HG03571 (cell line): ENCODE results near the gene PAGE1.
A peak's percentile ranks its signal among the peaks of the same experiment; 100 is the strongest.
"Not testable (repeated sequence)": the region's sequence is repeated elsewhere in the genome, so short reads cannot be mapped to it uniquely, and the experiment has no call there.

Experiments
- ATAC-seq: cut with Tn5 transposase; IDR thresholded peaks from one replicate; pipeline ENCODE4 v1.9.1; 2021; ENCODE audit not compliant: unreplicated experiment

PAGE1 gene, protein sequence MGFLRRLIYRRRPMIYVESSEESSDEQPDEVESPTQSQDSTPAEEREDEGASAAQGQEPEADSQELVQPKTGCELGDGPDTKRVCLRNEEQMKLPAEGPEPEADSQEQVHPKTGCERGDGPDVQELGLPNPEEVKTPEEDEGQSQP

DNA sequence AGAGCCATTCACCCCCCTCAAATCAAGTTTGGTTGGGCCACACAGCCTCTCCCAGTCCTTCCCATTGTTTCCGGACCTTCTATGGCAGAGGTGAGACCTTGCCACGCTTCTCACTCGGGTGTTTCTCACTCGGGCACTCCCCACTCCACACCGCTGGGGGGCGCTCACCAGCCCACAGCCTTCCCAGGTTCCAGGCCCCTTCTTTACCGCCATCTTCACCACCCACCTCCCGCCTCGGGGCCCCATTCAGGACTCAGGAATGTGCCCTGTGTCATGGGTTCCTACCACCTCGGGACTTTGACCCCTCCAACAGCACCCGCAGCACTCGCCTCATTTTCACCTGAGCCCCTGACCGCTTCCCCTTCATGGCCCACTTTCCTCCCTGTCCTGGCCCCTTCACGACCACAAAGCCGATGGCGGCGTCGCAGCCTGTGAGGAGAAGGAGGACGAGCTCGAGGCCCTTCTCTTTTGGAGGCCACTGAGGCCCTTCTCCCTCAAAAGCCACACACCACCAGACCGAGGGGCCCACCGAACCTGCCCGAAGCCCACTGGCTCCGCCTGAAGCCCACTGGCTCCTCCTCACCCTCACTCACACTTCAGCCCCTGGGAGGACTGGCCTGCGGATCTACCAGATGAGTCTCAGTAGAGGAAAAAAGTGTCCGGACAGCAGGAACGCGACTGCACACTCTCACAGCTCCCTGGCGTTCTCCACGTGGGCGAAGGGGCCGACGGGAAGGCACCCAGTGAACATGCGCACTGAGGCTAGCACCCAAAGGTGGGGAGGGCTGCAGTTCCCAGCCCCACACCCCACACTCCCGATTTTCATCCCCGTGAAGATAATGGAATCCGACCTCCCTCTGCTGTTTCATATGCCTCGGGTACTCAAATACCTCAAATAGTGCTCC is at the start of gene PAGE1:
PAGE1 (minus strand) TSS at position 709 of the 905 bp plus-strand sequence. CDS start 1,214 bp downstream, outside the sequence.
- no peak for ATAC-seq

DNA sequence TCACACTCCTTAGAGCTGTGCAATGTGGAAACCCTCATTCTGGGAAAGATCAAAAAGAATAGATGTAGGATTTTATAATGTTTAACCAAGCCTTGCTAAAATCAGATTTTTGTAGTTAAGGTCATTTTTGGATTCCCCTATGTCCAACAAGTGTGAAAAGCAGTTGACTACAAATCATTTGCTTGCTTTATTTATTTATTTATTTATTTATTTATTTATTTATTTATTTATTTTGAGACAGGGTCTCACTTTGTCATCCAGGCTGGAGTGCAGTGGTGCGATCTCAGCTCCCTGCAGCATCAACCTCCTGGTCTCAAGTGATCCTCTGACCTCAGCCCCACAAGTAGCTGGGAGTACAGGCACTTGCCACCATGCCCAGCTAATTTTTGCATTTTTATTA is 45.7 kb upstream of the PAGE1 start:
- not testable (repeated sequence) for ATAC-seq

GRCh38 chrX:49727847-49728246 is 32.1 kb upstream of the PAGE1 start:
- no peak for ATAC-seq

DNA sequence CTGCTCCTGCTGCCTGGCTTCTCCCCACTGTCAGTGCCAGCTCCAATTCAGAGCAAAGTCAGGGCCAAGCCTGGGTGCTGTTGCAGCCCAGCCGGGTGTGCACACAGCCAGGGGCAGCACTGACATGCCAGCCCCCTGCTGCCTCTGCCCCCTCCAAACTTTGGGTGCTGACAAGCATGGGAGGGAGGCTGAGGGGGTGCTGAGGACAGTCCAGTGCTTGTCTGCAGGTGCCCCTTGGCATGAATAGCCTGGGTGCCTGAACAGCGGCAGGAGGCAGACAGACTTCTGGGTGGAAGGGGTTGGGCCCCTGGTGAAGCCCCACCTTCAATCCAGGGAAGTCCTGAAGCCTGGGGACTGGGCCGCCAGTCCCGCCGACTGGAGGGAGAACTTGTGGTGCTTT is 31.2 kb upstream of the PAGE1 start:
- ATAC-seq = no peak

GRCh38 chrX:49725923-49726904 is 30.4 kb upstream of the PAGE1 start:
- ATAC-seq = no peak

GRCh38 chrX:49725401-49725800 is 29.6 kb upstream of the PAGE1 start:
- no peak for ATAC-seq

- ATAC-seq = not testable (repeated sequence)
Measured at GRCh38 chrX:49720106-49720505, 24.3 kb upstream of the PAGE1 start.

GRCh38 chrX:49712577-49712976 is 16.8 kb upstream of the PAGE1 start:
- ATAC-seq = no peak

DNA sequence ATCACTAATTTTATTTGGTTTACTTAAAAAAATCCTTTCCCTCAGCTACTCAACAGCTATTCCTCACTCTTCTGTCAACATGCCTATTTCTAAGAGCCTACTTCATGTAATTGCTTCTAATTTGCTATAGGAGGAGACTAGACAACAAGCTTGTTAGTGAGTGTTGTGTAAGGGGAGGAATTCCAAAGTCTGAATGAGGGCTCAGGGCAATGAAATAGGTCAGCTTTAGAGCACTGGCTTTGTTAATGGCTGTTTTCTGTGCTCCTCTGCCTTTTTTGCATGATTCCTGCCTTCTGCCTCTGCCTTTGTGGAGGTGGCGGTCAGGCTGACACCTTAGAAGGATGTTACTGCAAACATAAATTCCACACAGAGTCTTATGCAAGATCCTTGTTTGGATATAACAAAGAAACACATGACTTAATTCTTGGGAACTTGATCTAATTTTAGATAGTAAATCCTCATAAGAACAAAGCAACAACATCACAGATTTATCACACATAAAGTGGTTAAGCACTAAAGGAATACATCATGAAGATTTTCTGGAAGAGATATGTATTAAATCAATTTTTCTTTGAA is 15.0 kb upstream of the PAGE1 start:
- ATAC-seq = no peak

DNA sequence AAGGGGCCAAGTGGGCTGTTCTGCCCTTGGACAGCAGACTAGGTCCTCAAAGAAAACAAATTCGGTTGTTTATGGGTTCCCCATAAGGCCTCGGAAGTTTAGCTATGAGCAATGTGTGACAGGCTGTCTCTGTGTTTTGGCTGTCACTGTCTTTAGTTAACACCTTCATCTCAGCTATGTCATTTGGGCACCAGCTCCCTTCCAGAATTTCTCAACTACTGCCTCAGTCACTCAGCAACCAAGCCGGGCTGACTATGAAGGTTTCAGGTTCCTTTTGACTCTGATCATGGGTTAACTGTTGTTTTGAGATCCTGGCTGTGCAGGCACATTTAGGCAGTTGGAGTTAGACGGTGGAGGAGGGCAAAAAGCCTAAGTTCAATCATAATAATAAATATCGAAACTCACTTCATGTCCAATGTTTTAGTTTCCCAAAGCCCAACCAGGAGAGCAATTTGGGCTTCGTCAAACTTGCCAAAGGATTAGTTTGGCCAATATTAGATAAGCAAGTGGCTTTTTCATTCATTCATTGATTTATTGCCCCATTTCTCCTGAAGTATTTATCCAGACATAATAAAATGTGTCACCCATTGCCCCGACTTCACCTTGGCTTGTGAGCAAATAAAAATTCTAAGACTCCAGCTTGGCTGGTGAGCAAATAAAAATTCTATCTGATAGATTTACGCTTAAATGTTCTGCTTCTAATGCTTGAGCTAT is 9.1 kb upstream of the PAGE1 start:
- ATAC-seq = no peak

GRCh38 chrX:49701933-49702332 is 6.1 kb upstream of the PAGE1 start:
- no peak for ATAC-seq

DNA sequence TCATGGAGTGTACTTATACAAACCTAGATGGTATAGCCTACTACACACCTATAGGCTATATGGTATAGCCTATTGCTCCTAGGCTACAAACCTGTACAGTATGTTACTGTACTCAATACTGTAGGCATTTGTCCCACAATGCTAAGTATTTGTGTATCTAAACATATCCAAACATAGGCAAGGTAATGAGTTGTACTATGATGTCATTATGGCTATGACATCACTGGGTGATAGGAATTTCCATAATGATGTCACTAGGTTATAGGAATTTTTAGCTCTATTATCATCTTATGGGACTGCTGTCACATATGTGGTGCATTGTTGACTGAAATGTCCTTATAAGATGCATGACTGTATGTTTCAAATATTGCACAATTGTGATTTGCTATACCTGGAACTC is 5.5 kb upstream of the PAGE1 start:
- ATAC-seq = no peak

DNA sequence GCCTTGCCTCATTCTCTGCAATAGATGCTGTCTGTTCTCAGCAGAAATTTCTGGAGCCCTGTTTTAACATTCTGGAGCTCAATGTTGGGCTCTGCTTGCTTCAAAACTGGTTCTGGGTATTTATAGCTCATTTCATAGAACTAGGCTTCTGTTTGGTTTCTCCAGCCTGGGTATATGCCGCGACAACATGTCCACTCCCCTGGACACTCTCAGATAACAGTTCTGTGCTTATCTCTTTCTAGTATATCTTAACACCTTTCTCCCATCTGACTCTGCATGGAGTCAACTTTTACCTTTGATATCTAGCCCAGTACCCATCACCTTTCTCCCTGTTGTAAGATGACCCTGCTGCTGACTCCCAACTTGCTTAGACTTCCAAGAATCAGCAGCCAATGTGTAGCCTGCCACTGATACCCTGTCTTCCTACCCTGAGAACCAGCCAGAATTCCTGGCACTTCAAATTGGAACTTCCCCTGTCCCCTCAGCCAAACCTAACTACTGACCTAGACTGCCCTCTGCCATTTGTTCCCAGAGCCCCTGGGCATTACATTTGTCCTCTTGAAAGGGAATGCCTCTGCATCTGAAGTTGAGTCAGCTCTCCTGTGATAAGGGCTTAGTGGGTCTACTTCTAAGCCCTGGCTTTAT is 20.6 kb downstream of the PAGE1 start:
- no peak for ATAC-seq

DNA sequence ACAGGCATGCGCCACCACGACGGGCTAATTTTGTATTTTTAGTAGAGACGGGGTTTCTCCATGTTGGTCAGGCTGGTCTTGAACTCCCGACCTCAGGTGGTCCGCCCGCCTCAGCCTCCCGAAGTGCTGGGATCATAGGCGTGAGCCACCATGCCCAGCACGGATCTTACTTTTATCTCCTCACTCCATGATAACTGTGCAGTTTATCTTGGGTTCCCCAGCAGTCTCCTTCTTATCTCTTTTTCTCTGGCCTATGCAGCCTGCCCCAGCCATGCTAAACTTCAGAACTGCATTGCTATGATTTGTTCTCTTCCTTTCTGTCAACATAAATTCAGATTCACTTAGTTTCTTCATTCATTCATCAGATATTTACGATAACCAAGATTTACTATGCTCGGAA is 22.4 kb downstream of the PAGE1 start:
- no peak for ATAC-seq

DNA sequence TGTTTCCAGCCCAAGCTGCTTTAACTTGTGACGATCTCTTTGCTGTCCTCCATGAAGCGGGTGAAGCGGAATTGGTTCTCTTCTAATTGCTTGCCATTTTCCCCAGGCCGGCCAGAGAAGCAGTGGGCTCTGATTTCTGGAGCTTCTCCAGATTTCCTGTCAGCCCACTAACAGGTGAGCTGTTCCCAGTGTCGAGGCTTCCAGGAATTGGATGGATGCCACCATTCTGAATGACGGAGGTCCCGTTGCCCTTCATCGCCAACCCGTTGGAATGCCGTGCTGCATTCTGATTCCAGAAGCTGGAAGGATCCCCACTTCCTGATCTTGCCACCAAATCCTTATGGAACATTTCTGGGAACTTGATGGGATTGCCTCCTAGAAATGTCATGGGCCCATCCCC is 31.0 kb downstream of the PAGE1 start:
- ATAC-seq = no peak

GRCh38 chrX:49661881-49662280 is 33.9 kb downstream of the PAGE1 start:
- no peak for ATAC-seq

DNA sequence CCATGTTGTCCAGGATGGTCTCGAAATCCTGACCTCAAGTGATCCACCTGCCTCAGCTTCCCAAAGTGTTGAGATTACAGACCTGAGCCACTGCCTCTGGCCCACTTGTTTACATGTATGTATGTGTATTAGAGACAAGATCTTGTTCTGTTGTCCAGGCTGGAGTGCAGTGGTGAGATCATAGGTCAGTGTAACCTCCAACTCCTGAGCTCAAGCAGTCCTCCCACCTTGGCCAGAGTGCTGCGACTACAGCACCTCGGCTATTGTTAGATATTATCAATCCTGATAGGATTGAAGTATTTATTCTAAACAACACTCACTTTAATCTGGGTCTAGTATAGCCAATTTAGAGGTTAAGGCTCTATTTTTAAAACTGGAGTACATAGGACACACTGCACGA is 36.0 kb downstream of the PAGE1 start:
- no peak for ATAC-seq

DNA sequence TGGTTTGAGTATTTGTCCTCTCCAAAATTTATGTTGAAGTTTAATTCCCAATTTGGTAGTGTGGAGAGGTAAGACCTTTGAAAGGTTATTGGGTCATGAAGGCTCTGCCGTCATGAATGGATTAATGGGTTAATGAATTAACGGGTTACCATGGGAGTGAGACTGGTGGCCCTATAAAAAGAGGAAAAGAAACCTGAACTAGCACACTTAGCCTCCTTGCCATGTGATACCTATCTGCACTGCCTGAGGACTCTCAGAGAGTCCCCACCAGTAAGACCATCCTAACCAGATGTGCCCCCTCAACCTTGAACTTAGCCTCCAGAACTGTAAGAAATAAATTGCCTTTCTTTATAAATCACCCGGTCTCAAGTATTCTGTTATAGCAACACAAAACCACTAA is 39.3 kb downstream of the PAGE1 start:
- ATAC-seq = peak; percentile 79

GRCh38 chrX:49644991-49645637 is 50.7 kb downstream of the PAGE1 start:
- no peak for ATAC-seq
